OCI-LY7 (cell line): ENCODE measurements around the gene KRTAP12-2. TPM values are rescaled to one million over a fixed set of nuclear protein-coding genes. Genes with fewer than 3 reads are reported as not detected.
"Not testable (repeated sequence)": the region's sequence is repeated elsewhere in the genome, so short reads cannot be mapped to it uniquely, and the experiment has no call there.

Experiments used
- BruUV-seq: library from RNA; stranded (reverse); fragments of 400-500 nt; replicated peaks from 2 replicates; lab custom pipeline; 2021; lab: Mats Ljungman, UMichigan
- CTCF ChIA-PET: fragments of 300-600 bp; sonication (Branson Sonifier 250); formaldehyde crosslinking; loops from one replicate; lab custom pipeline; 2022; ENCODE audit warnings: antibody characterized with exemption; ENCODE audit not compliant: unreplicated experiment; lab: Charles Lee
- POLR2A ChIA-PET: fragments of 300-600 bp; sonication (Branson Sonifier 250); formaldehyde crosslinking; loops from one replicate; lab custom pipeline; 2022; ENCODE audit warnings: antibody characterized with exemption; lab: Charles Lee
- DNase-seq: peaks from one replicate; pipeline ENCODE4 v3.0.0-alpha.2; 2015; ENCODE audit warnings: low spot score
- H2AFZ ChIP-seq: fragments of 200-600 bp; sonication (generic), shearing (Covaris generic); 2 replicates; pipeline ENCODE4 v1.6.1; 2014; ENCODE audit warnings: mild to moderate bottlenecking, antibody characterized with exemption, low read length, moderate library complexity
- H3K27ac ChIP-seq: fragments of 200-600 bp; sonication (generic); 2 replicates; pipeline ENCODE4 v1.5.1; 2014; ENCODE audit warnings: mixed run types, low read depth, mild to moderate bottlenecking, moderate library complexity, low read length, inconsistent platforms; ENCODE audit not compliant: poor library complexity, severe bottlenecking
- H3K36me3 ChIP-seq: fragments of 200-600 bp; sonication (generic); 2 replicates; pipeline ENCODE4 v1.6.1; 2014; ENCODE audit warnings: mild to moderate bottlenecking, antibody characterized with exemption, low read length, moderate library complexity, mixed read lengths; ENCODE audit not compliant: insufficient read depth
- H3K4me1 ChIP-seq: fragments of 200-600 bp; sonication (generic); 2 replicates; pipeline ENCODE4 v1.5.1; 2014; ENCODE audit warnings: mild to moderate bottlenecking, low read length; ENCODE audit not compliant: insufficient read depth, poor library complexity, severe bottlenecking
- H3K4me2 ChIP-seq: fragments of 200-600 bp; sonication (generic); 2 replicates; pipeline ENCODE4 v1.6.1; 2014; ENCODE audit warnings: mild to moderate bottlenecking, low read length
- H3K4me3 ChIP-seq: fragments of 200-600 bp; sonication (generic); 2 replicates; pipeline ENCODE4 v1.5.1; 2014; ENCODE audit warnings: mild to moderate bottlenecking, low read depth, low read length; ENCODE audit not compliant: poor library complexity, severe bottlenecking
- H3K79me2 ChIP-seq: fragments of 200-600 bp; sonication (generic); 2 replicates; pipeline ENCODE4 v1.6.1; 2016; ENCODE audit warnings: low read depth, mild to moderate bottlenecking, low read length, moderate library complexity, mixed read lengths; ENCODE audit not compliant: insufficient read depth
- H3K9me2 ChIP-seq: fragments of 200-600 bp; sonication (generic); 2 replicates; pipeline ENCODE4 v1.6.1; 2016; ENCODE audit warnings: mild to moderate bottlenecking, low read length, mixed read lengths; ENCODE audit not compliant: insufficient read depth
- H3K9me3 ChIP-seq: fragments of 200-600 bp; sonication (generic); 2 replicates; pipeline ENCODE4 v1.6.1; 2014; ENCODE audit warnings: mild to moderate bottlenecking, mixed run types, low read length, mixed read lengths
- H4K20me1 ChIP-seq: fragments of 200-600 bp; sonication (generic); 2 replicates; pipeline ENCODE4 v1.6.1; 2014; ENCODE audit warnings: mild to moderate bottlenecking, antibody characterized with exemption, low read length, moderate library complexity, mixed read lengths; ENCODE audit not compliant: insufficient read depth
- CTCF ChIP-seq: fragments of 200-600 bp; sonication (generic); conservative IDR thresholded peaks from 2 replicates; pipeline ENCODE4 v1.5.1; 2014; ENCODE audit warnings: mild to moderate bottlenecking, antibody characterized with exemption, low read length, moderate library complexity, mixed read lengths
- EZH2phosphoT487 ChIP-seq: fragments of 200-600 bp; sonication (generic); IDR thresholded peaks from 2 replicates; pipeline ENCODE4 v1.6.1; 2018; ENCODE audit warnings: low read depth, borderline replicate concordance, mild to moderate bottlenecking, mixed run types, antibody characterized with exemption, low read length, moderate library complexity, mixed read lengths
- intact Hi-C: fragments of 100-400 bp; cut with micrococcal nuclease; formaldehyde crosslinking; loops from one replicate; pipeline ENCODE4 v1.10.0; 2022; ENCODE audit not compliant: unreplicated experiment
- total RNA-seq, 2 experiments: library from RNA; depleted of rRNA in 1 of 2; stranded (reverse); fragments of >200 nt in 1 of 2; shearing (Covaris generic) in 1 of 2; gene quantifications; 2 replicates each; pipeline ENCODE4 v1.2.3, GENCODE V29; 2014 to 2022

The KRTAP12-2 gene
- total RNA-seq, 2 experiments from 2014 or later: not detected

- Histone ChIP-seq H3K4me1 (no peaks in the 10 kb centered on the region), H3K4me3 (no peak overlapping the region), H3K27ac (no peak overlapping the region), H3K79me2 (no peaks in the 10 kb centered on the region), H3K36me3 (no peaks in the 10 kb centered on the region), H3K9me3 (peaks cover 7% of the 10 kb centered on the region), H4K20me1 (no peaks in the 10 kb centered on the region), H3K9me2 (no peaks in the 10 kb centered on the region), H2AFZ (no peak overlapping the region), H3K4me2 (no peak overlapping the region)
- CTCF ChIA-PET: no interaction called here
- TF ChIP-seq EZH2phosphoT487: no peak
- no peak for TF ChIP-seq CTCF
- POLR2A ChIA-PET: no interaction called here
- BruUV-seq: no TSS peak
- intact Hi-C loops: no loop called here
- no peak for DNase-seq
Measured at GRCh38 chr21:44648557-44649311, 18.0 kb downstream of the KRTAP12-2 start.

GRCh38 chr21:44647222-44647552 lies 19.5 kb downstream of the KRTAP12-2 start:
- H3K9me2 ChIP-seq: no peaks in the 10 kb centered on the region
- H3K27ac ChIP-seq: no peak overlapping the region
- intact Hi-C loops: no loop called here
- BruUV-seq: no TSS peak
- H3K4me2 ChIP-seq: no peak overlapping the region
- ChIA-PET CTCF (no interaction called here), POLR2A (no interaction called here)
- H4K20me1 ChIP-seq: no peaks in the 10 kb centered on the region
- H3K36me3 ChIP-seq: no peaks in the 10 kb centered on the region
- TF ChIP-seq CTCF (no peak), EZH2phosphoT487 (no peak)
- H3K79me2 ChIP-seq: no peaks in the 10 kb centered on the region
- H2AFZ ChIP-seq: no peak overlapping the region
- H3K4me1 ChIP-seq: no peaks in the 10 kb centered on the region
- H3K9me3 ChIP-seq: peaks cover 7% of the 10 kb centered on the region
- H3K4me3 ChIP-seq: no peak overlapping the region
- no peak for DNase-seq

- H3K4me3 ChIP-seq, H3K4me1 ChIP-seq, DNase-seq, H4K20me1 ChIP-seq, H3K9me2 ChIP-seq, H3K27ac ChIP-seq, H3K4me2 ChIP-seq, H2AFZ ChIP-seq, H3K79me2 ChIP-seq, intact Hi-C loops, H3K9me3 ChIP-seq, BruUV-seq, CTCF ChIA-PET, H3K36me3 ChIP-seq, POLR2A ChIA-PET: not testable (repeated sequence)
Measured at GRCh38 chr21:44646366-44647221, 20.1 kb downstream of the KRTAP12-2 start, which contains the start of gene KRTAP10-11. Gene KRTAP10-11 (plus strand): TSS chr21:44646414. CDS start chr21:44646459, 45 bp downstream.
